ENCODE data around the gene GRAMD4. TPM values are rescaled to one million over a fixed set of nuclear protein-coding genes. Genes with fewer than 3 reads are reported as not detected.

The GRAMD4 gene
- total and polyA plus RNA-seq, 10 of the 15 experiments (the other 5 are each of a cell fraction or from before 2014, with no cell fraction given): 0.21 to 45.5 (median 10.6) TPM

- no peak for TF ChIP-seq SKIL (IDR thresholded peaks at IDR 0.05; ENCODE audit: low read depth, poor library complexity, severe bottlenecking)
- TF ChIP-seq E2F4 (IDR thresholded peaks at IDR 0.05; ENCODE audit: low read depth, low read length): no peak
- no peak for TF ChIP-seq SREBF2 (IDR thresholded peaks at IDR 0.05; ENCODE audit: low read length)
- TF ChIP-seq ZBTB4 (CRISPR knock-in tag; IDR thresholded peaks at IDR 0.05): no peak
- TF ChIP-seq DPF2 (IDR thresholded peaks at IDR 0.05): no peak
- peak; percentile 39; the same call in 1 of the 2 replicates for TF ChIP-seq RB1 (IDR thresholded peaks at IDR 0.05; ENCODE audit: borderline replicate concordance)
- TF ChIP-seq NFIC (IDR thresholded peaks at IDR 0.05; ENCODE audit: low read depth, low read length): no peak
- TF ChIP-seq NFXL1 (IDR thresholded peaks at IDR 0.05; ENCODE audit: borderline replicate concordance): no peak
- 0 out of 2 replicates have a peak, but pooled peaks have one; percentile 19 for TF ChIP-seq ZBTB33 (IDR thresholded peaks at IDR 0.05)
- no peak for TF ChIP-seq RAD21 (IDR thresholded peaks at IDR 0.05; ENCODE audit: insufficient read depth, low read depth, low read length)
- no peak for TF ChIP-seq MXI1 (IDR thresholded peaks at IDR 0.05; ENCODE audit: low read depth, low read length)
- no peak for TF ChIP-seq ZNF592 (IDR thresholded peaks at IDR 0.05)
- TF ChIP-seq ZBED1 (IDR thresholded peaks at IDR 0.05; ENCODE audit: borderline replicate concordance): no peak
Observed at GRCh38 chr22:46576556-46577367, 43.4 kb upstream of the GRAMD4 start (continued).
